Tibial artery (tissue), 4 donors: ENCODE results near the gene POU2F1.
A peak's percentile ranks its signal among the peaks of the same experiment; 100 is the strongest.

Experiments
- DNase-seq, 2 donors: peaks; one replicate each; pipeline ENCODE4 v3.0.0-alpha.2; 2019
- H3K27ac ChIP-seq, 2 donors: fragments of 200-600 bp; sonication (generic) in 1 of 2; 1 replicate in 1 of 2; 2 replicates in 1 of 2; pipeline ENCODE4 v1.5.1; 2018 to 2019; ENCODE audit warnings: mild to moderate bottlenecking in 1 of 2
- H3K27me3 ChIP-seq, 2 donors: fragments of 200-600 bp; sonication (generic) in 1 of 2; one replicate each; pipeline versions ENCODE4 v1.5.1 to v1.6.0; 2016 to 2019
- H3K36me3 ChIP-seq, 3 donors: fragments of 200-600 bp; sonication (generic) in 2 of 3; one replicate each; pipeline ENCODE4 v1.5.1; 2016 to 2019; ENCODE audit warnings: mild to moderate bottlenecking in 2 of 3
- H3K4me1 ChIP-seq, 4 donors: fragments of 200-600 bp; sonication (generic) in 2 of 4; 1 replicate in 3 of 4; 2 replicates in 1 of 4; pipeline ENCODE4 v1.5.1; 2016 to 2019
- H3K4me3 ChIP-seq, 2 donors: fragments of 200-600 bp; sonication (generic) in 1 of 2; 1 replicate in 1 of 2; 2 replicates in 1 of 2; pipeline ENCODE4 v1.5.1; 2018 to 2019; ENCODE audit warnings: mild to moderate bottlenecking in 2 of 2
- H3K9me3 ChIP-seq, 3 donors: fragments of 200-600 bp; sonication (generic) in 1 of 3; one replicate each; pipeline ENCODE4 v1.5.1; 2016 to 2019
- CTCF ChIP-seq, 2 experiments: fragments of 200-600 bp in 1 of 2; fragments of 450-650 bp in 1 of 2; IDR thresholded peaks; one replicate each; pipeline ENCODE4 v1.5.1; 2017 to 2019; ENCODE audit warnings: antibody characterized with exemption in 2 of 2, mild to moderate bottlenecking in 1 of 2, moderate library complexity in 1 of 2
- intact Hi-C: fragments of 100-400 bp; cut with DNase I; formaldehyde crosslinking; loops from one replicate; pipeline ENCODE4 v1.15.0; 2023; ENCODE audit warnings: low total_unique reads

Gene POU2F1

GRCh38 chr1:167206166-167206835, 14.4 kb upstream of the POU2F1 start:
- Histone ChIP-seq H3K9me3 (peaks cover 0 to 5% (median 5%) of the 10 kb centered on the region in 3 donors), H3K36me3 (no peaks in the 10 kb centered on the region), H3K27ac (no peak overlapping the region), H3K4me3 (no peak overlapping the region), H3K4me1 (no peaks in the 10 kb centered on the region), H3K27me3 (no peaks in the 10 kb centered on the region)
- DNase-seq: no peak
- intact Hi-C loops: no loop called here
- no peak for TF ChIP-seq CTCF (IDR thresholded peaks at IDR 0.05)

- Histone ChIP-seq H3K4me1 (no peaks in the 10 kb centered on the region), H3K36me3 (no peaks in the 10 kb centered on the region), H3K27ac (no peak overlapping the region), H3K9me3 (peaks cover 0 to 5% (median 5%) of the 10 kb centered on the region in 3 donors), H3K27me3 (no peaks in the 10 kb centered on the region), H3K4me3 (no peak overlapping the region)
- peak; percentile 5 to 10 for TF ChIP-seq CTCF (IDR thresholded peaks at IDR 0.05)
- DNase-seq: no peak
- intact Hi-C loops: no loop called here
Measured at GRCh38 chr1:167207940-167208623, 12.6 kb upstream of the POU2F1 start.

GRCh38 chr1:167208624-167208976, 12.1 kb upstream of the POU2F1 start:
- H3K9me3 ChIP-seq: peaks cover 0 to 5% (median 5%) of the 10 kb centered on the region in 3 donors
- no peak for DNase-seq
- no peaks in the 10 kb centered on the region for H3K27me3 ChIP-seq
- H3K36me3 ChIP-seq: no peaks in the 10 kb centered on the region
- H3K4me3 ChIP-seq: no peak overlapping the region
- H3K4me1 ChIP-seq: no peaks in the 10 kb centered on the region
- intact Hi-C loops: no loop called here
- TF ChIP-seq CTCF (IDR thresholded peaks at IDR 0.05): peak in 1 of 2 experiments; percentile 1
- H3K27ac ChIP-seq: no peak overlapping the region

- no peaks in the 10 kb centered on the region for H3K4me1 ChIP-seq
- no peaks in the 10 kb centered on the region for H3K36me3 ChIP-seq
- no peak for TF ChIP-seq CTCF (IDR thresholded peaks at IDR 0.05)
- no peak overlapping the region for H3K27ac ChIP-seq
- no peak for DNase-seq
- H3K4me3 ChIP-seq: no peak overlapping the region
- H3K9me3 ChIP-seq: peaks cover 0 to 5% (median 5%) of the 10 kb centered on the region in 3 donors
- no peaks in the 10 kb centered on the region for H3K27me3 ChIP-seq
- intact Hi-C loops: no loop called here
Measured at GRCh38 chr1:167209044-167209443, 11.6 kb upstream of the POU2F1 start.

- DNase-seq: no peak
- Histone ChIP-seq H3K27ac (no peak overlapping the region), H3K4me1 (no peaks in the 10 kb centered on the region), H3K27me3 (no peaks in the 10 kb centered on the region), H3K9me3 (peaks cover 0 to 5% (median 0%) of the 10 kb centered on the region in 3 donors), H3K4me3 (no peak overlapping the region), H3K36me3 (no peaks in the 10 kb centered on the region)
- intact Hi-C loops: no loop called here
- TF ChIP-seq CTCF (IDR thresholded peaks at IDR 0.05): no peak
Measured at GRCh38 chr1:167210966-167211674, 9.6 kb upstream of the POU2F1 start.
